Measurements from ENCODE around the gene CFAP97D2. TPM values are rescaled to one million over a fixed set of nuclear protein-coding genes. Genes with fewer than 3 reads are reported as not detected.

Gene CFAP97D2
- polyA plus RNA-seq, 1 donor (not counting 4 experiments of a cell fraction or from before 2014, with no cell fraction given), result not detected

- dilution Hi-C loops (cut with MboI; ENCODE audit: extremely low pct_ligation_motif_present, low sequenced_read_pairs), result no loop called here
- H2AFZ ChIP-seq (ENCODE audit: control insufficient read depth, low read length), result no peak overlapping the region
- no peak for TF ChIP-seq EZH2 (IDR thresholded peaks at IDR 0.05; ENCODE audit: low read length)
- TF ChIP-seq, protein P1, sequence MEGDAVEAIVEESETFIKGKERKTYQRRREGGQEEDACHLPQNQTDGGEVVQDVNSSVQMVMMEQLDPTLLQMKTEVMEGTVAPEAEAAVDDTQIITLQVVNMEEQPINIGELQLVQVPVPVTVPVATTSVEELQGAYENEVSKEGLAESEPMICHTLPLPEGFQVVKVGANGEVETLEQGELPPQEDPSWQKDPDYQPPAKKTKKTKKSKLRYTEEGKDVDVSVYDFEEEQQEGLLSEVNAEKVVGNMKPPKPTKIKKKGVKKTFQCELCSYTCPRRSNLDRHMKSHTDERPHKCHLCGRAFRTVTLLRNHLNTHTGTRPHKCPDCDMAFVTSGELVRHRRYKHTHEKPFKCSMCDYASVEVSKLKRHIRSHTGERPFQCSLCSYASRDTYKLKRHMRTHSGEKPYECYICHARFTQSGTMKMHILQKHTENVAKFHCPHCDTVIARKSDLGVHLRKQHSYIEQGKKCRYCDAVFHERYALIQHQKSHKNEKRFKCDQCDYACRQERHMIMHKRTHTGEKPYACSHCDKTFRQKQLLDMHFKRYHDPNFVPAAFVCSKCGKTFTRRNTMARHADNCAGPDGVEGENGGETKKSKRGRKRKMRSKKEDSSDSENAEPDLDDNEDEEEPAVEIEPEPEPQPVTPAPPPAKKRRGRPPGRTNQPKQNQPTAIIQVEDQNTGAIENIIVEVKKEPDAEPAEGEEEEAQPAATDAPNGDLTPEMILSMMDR (optimal IDR thresholded peaks at IDR 0.05 in 1 of 3, IDR thresholded peaks at IDR 0.05 in 1 of 3, conservative IDR thresholded peaks at IDR 0.05 in 1 of 3; ENCODE audit: extremely low read depth in 1 of 3, insufficient read depth in 2 of 3, low read length in 3 of 3), result no peak
- DNase-seq (ENCODE audit: low read depth, low spot score) (no peak), FAIRE-seq (no peak)
- H3K27me3 ChIP-seq (ENCODE audit: control insufficient read depth, extremely low read depth, insufficient read depth, low read length), result no peaks in the 10 kb centered on the region
- no peaks in the 10 kb centered on the region for H3K79me2 ChIP-seq (ENCODE audit: control insufficient read depth, insufficient read depth, low read length)
- H3K4me1 ChIP-seq (ENCODE audit: control insufficient read depth, extremely low read depth, insufficient read depth, low read length), result no peaks in the 10 kb centered on the region
- no peak overlapping the region for H3K27ac ChIP-seq (ENCODE audit: control insufficient read depth, insufficient read depth, low read length)
- no peak overlapping the region for H3K4me3 ChIP-seq (ENCODE audit: control insufficient read depth in 2 of 3, extremely low read depth in 1 of 3, insufficient read depth in 2 of 3, low read depth in 1 of 3, low read length in 3 of 3)
- H3K4me2 ChIP-seq (ENCODE audit: control insufficient read depth, extremely low read depth, insufficient read depth, low read depth, low read length), result no peak overlapping the region
- no peaks in the 10 kb centered on the region for H4K20me1 ChIP-seq (ENCODE audit: control insufficient read depth, extremely low read depth, insufficient read depth, low read length)
- H3K9me1 ChIP-seq (ENCODE audit: control insufficient read depth, extremely low read depth, insufficient read depth, low read length), result no peaks in the 10 kb centered on the region
- H3K36me3 ChIP-seq (ENCODE audit: control insufficient read depth in 2 of 2, extremely low read depth in 1 of 2, insufficient read depth in 2 of 2, low read length in 2 of 2), result peaks cover 28 to 45% of the 10 kb centered on the region in 2 experiments
- no peaks in the 10 kb centered on the region for H3K9me3 ChIP-seq (ENCODE audit: control insufficient read depth, low read depth, low read length)
- H3K9ac ChIP-seq (ENCODE audit: control insufficient read depth, extremely low read depth, insufficient read depth, low read length), result no peak overlapping the region
Observed at GRCh38 chr13:114259974-114260373, 80.9 kb downstream of the CFAP97D2 start.

GRCh38 chr13:114260814-114261213, 81.8 kb downstream of the CFAP97D2 start:
- no peak overlapping the region for H2AFZ ChIP-seq (ENCODE audit: control insufficient read depth, low read length)
- FAIRE-seq (no peak), DNase-seq (ENCODE audit: low read depth, low spot score) (no peak)
- H3K9me1 ChIP-seq (ENCODE audit: control insufficient read depth, extremely low read depth, insufficient read depth, low read length), result no peaks in the 10 kb centered on the region
- no peak for TF ChIP-seq EZH2 (IDR thresholded peaks at IDR 0.05; ENCODE audit: low read length)
- TF ChIP-seq, protein P1 (optimal IDR thresholded peaks at IDR 0.05 in 1 of 3, IDR thresholded peaks at IDR 0.05 in 1 of 3, conservative IDR thresholded peaks at IDR 0.05 in 1 of 3; ENCODE audit: extremely low read depth in 1 of 3, insufficient read depth in 2 of 3, low read length in 3 of 3), result no peak
- H3K36me3 ChIP-seq (ENCODE audit: control insufficient read depth in 2 of 2, extremely low read depth in 1 of 2, insufficient read depth in 2 of 2, low read length in 2 of 2), result peaks cover 28 to 43% of the 10 kb centered on the region in 2 experiments
- no peak overlapping the region for H3K9ac ChIP-seq (ENCODE audit: control insufficient read depth, extremely low read depth, insufficient read depth, low read length)
- H4K20me1 ChIP-seq (ENCODE audit: control insufficient read depth, extremely low read depth, insufficient read depth, low read length), result no peaks in the 10 kb centered on the region
- H3K27me3 ChIP-seq (ENCODE audit: control insufficient read depth, extremely low read depth, insufficient read depth, low read length), result no peaks in the 10 kb centered on the region
- no peak overlapping the region for H3K27ac ChIP-seq (ENCODE audit: control insufficient read depth, insufficient read depth, low read length)
- H3K9me3 ChIP-seq (ENCODE audit: control insufficient read depth, low read depth, low read length), result no peaks in the 10 kb centered on the region
- no peaks in the 10 kb centered on the region for H3K4me1 ChIP-seq (ENCODE audit: control insufficient read depth, extremely low read depth, insufficient read depth, low read length)
- dilution Hi-C loops (cut with MboI; ENCODE audit: extremely low pct_ligation_motif_present, low sequenced_read_pairs), result no loop called here
- H3K79me2 ChIP-seq (ENCODE audit: control insufficient read depth, insufficient read depth, low read length), result no peaks in the 10 kb centered on the region
- no peak overlapping the region for H3K4me3 ChIP-seq (ENCODE audit: control insufficient read depth in 2 of 3, extremely low read depth in 1 of 3, insufficient read depth in 2 of 3, low read depth in 1 of 3, low read length in 3 of 3)
- no peak overlapping the region for H3K4me2 ChIP-seq (ENCODE audit: control insufficient read depth, extremely low read depth, insufficient read depth, low read depth, low read length)

Data from keratinocyte (primary cell).